Uterus (tissue), 2 donors: ENCODE results near the gene FARP2.

ENCODE experiments used
- POLR2A ChIP-seq, 2 donors: fragments of 450-650 bp; IDR thresholded peaks; one replicate each; pipeline ENCODE4 v1.6.1; 2016; ENCODE audit warnings: antibody characterized with exemption in 2 of 2, mild to moderate bottlenecking in 1 of 2, moderate library complexity in 1 of 2
- TF ChIP-seq, protein P1 (sequence below), 4 experiments: fragments of 200-600 bp in 2 of 4; fragments of 450-650 bp in 2 of 4; sonication (generic) in 2 of 4; IDR thresholded peaks; one replicate each; pipeline ENCODE4 v1.5.1; 2016 to 2019; ENCODE audit warnings: antibody characterized with exemption in 4 of 4, mild to moderate bottlenecking in 2 of 4, moderate library complexity in 1 of 4

GRCh38 chr2:241482126-241482955, 126.3 kb downstream of the FARP2 start:
- TF ChIP-seq, protein P1, sequence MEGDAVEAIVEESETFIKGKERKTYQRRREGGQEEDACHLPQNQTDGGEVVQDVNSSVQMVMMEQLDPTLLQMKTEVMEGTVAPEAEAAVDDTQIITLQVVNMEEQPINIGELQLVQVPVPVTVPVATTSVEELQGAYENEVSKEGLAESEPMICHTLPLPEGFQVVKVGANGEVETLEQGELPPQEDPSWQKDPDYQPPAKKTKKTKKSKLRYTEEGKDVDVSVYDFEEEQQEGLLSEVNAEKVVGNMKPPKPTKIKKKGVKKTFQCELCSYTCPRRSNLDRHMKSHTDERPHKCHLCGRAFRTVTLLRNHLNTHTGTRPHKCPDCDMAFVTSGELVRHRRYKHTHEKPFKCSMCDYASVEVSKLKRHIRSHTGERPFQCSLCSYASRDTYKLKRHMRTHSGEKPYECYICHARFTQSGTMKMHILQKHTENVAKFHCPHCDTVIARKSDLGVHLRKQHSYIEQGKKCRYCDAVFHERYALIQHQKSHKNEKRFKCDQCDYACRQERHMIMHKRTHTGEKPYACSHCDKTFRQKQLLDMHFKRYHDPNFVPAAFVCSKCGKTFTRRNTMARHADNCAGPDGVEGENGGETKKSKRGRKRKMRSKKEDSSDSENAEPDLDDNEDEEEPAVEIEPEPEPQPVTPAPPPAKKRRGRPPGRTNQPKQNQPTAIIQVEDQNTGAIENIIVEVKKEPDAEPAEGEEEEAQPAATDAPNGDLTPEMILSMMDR (IDR thresholded peaks at IDR 0.05) = no peak
- TF ChIP-seq POLR2A (IDR thresholded peaks at IDR 0.05) = no peak
